AG09319 (cell line): ENCODE measurements around the gene TTLL11.

Experiments
- DNase-seq: peaks from one replicate; pipeline ENCODE4 v3.0.0-alpha.2; 2010; ENCODE audit warnings: low read depth; ENCODE audit errors: extremely low read depth
- TF ChIP-seq, protein P1 (sequence below): IDR thresholded peaks from 2 replicates; pipeline ENCODE4 v1.5.1; 2011; ENCODE audit warnings: low read depth, mild to moderate bottlenecking, inconsistent platforms, low read length, moderate library complexity

The TTLL11 gene

DNA sequence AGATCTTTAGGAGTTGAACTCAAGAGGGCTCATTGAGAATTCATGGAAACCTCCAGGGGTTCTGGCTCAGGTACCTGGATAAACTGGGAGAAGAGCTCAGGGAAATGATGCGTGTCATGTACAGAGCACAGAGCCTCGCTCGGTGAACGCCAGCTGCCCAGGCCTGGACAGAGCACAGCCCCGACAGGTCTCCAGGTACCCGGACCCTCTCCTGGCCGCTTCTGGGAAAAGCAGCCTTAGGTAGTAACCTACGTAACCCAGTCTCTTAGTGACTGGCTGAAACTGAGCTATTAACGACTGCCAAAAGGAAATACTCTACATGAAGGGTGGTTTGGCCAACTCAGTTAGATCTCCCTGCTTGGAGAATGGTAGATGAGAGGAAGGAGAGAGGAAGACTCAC lies 157.4 kb downstream of the TTLL11 start:
- no peak for DNase-seq
- TF ChIP-seq, protein P1, sequence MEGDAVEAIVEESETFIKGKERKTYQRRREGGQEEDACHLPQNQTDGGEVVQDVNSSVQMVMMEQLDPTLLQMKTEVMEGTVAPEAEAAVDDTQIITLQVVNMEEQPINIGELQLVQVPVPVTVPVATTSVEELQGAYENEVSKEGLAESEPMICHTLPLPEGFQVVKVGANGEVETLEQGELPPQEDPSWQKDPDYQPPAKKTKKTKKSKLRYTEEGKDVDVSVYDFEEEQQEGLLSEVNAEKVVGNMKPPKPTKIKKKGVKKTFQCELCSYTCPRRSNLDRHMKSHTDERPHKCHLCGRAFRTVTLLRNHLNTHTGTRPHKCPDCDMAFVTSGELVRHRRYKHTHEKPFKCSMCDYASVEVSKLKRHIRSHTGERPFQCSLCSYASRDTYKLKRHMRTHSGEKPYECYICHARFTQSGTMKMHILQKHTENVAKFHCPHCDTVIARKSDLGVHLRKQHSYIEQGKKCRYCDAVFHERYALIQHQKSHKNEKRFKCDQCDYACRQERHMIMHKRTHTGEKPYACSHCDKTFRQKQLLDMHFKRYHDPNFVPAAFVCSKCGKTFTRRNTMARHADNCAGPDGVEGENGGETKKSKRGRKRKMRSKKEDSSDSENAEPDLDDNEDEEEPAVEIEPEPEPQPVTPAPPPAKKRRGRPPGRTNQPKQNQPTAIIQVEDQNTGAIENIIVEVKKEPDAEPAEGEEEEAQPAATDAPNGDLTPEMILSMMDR, result no peak

DNA sequence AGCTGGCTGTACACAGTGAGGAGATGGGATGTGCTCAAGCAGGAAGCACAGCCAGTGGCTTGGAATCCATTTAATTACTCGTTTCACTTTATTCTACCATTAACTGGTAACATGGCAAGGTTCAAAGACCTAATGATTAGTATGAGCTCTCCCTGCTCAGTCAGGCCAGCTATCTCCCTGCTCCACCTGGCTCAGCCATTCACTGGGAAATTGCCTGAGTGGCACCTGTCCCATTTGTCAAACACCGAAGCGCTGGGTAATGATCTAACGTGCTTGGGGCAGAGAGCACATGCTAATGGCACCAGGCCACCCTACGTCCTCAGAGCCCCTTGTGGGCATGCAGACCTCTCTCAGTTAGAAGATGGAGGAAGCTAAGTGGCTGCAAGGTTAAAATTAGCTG lies 162.2 kb downstream of the TTLL11 start:
- DNase-seq, result no peak
- TF ChIP-seq, protein P1, result no peak

DNA sequence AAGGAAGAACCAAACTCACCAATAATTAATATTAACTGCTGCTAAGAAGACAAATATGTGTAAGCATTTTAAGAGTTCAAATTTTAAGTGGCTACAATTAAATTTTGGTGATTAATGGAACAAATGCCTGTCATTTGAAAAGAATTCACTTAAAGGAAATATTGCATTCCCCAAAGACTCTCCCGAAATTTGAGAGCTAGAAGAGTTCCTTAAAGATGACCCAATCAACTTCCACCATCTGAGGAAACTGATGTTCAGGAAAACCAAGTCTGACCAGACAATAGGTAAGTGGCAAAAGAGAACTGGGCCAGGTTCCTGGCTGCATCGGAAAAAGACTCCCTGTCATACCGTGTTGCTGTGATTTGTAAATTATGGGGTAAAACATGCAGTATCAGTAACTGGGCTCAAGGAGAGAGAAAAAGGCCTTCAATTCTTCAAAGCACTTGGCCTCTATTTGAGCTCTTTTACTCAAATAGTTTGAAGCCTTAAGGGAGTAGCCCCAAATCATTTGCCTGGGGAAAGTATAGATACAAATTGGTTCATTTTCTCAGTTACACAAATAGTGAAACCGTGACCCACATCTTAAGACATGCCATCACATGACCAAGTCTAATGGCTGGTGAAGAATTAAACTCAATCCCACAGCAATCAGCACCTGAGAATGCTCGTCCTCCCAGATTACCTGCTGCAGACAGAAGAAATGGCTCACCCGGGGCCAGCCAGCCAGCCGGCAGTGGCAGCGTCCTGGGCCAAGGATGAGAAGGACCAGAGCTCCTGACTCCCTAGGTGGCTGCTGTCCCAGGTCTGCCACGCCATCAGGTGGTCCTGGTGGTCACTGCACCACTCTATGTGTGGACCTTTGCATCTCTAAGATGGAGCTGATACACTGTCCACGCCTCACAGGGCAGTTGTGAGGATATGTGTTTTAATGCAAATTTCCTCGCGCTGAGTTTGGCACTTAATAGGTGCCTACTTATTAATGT lies 162.9 kb downstream of the TTLL11 start:
- TF ChIP-seq, protein P1, result no peak; the same call in 1 of the 2 replicates
- DNase-seq, result no peak

DNA sequence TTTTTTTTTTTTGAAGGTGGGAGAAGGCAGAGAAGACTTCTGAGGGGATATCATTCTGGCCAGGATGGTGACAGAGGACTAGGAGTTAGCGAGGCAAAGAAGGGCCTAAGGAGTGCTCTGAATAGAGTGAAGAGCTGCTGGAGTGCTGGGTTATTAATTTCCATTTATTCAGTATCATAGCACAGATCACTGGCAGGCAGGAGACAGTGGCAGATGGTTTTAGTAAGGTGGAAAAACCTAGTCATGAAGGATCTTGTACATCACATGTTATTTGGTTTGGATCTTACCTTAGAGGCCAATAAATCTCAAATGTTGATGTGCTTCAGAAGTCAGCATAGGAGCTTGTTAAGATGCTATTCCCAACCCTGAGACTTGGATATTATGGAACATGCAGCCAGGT lies 165.5 kb downstream of the TTLL11 start:
- DNase-seq, result no peak
- TF ChIP-seq, protein P1, result no peak

DNA sequence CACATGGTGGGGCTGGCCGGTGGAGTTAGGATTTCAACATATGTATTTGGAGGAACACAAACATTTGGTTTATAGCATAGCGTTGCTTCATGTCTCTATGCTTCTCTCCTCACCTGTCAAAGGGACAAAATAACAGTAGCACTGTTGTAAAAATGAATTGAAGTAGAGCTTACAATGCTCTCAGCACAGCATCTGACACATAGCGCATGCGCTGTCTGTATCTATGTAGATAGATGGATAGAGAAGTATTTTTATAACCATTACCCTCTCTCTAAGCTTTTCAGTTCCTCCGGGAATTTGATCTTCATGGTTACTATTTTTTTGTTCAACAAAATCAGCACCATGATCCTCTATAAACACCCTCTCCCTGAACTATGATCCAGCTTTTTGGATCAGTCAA lies 166.0 kb downstream of the TTLL11 start:
- TF ChIP-seq, protein P1, result no peak
- DNase-seq, result no peak

DNA sequence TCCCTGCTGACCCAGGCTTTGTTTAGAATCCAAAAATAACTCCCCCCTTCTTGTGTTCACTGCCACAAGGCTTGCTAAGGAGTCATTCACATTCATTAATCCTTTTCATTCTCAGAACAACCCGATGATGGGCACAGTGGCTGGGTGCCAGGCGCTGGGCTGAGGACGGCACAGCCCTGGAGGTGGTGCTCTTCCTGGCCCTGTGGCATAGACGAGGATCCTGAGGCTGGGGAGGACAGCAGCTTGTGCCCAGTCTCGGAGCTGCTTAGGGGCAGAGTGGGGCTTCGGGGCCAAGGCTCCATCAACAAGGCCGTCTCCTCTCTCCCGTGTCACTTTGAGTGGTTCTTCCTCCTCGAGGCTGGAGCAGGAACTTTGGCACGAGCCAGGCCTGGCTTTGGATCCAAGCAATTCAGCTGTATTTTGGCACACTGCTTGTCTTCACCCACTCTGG lies 166.7 kb downstream of the TTLL11 start:
- TF ChIP-seq, protein P1, result no peak
- DNase-seq, result no peak

DNA sequence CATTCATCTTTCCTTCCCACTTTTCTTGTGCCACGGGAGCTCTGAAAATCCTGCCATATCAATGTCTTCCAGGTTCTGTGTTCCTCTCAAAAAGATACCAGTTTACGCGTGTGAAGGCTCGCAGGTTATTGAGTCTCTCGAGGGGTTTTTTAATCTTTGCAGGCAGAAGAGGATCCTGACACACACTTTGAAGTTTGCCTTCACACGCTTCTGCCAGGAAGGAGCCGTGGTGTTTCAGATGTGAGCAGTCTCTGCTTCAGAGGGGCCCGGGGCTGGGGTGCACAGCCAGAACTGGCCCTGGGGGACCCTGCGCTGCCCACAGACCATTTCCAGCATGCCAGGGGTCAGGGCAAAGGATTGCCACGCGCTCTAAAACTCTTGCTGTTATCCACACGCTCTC lies 167.2 kb downstream of the TTLL11 start:
- DNase-seq, result no peak
- TF ChIP-seq, protein P1, result no peak
